KOPT-K1 (cell line): ENCODE results near the gene AFAP1.

Experiments used
- H3K27ac ChIP-seq: fragments of 200-600 bp; sonication (generic); 2 replicates; pipeline ENCODE4 v1.5.1; 2016; ENCODE audit warnings: antibody characterized with exemption, mild to moderate bottlenecking, low read depth, low read length; ENCODE audit not compliant: poor library complexity, severe bottlenecking
- H3K36me3 ChIP-seq: fragments of 200-600 bp; sonication (generic); 2 replicates; pipeline ENCODE4 v1.5.1; 2017; ENCODE audit warnings: antibody characterized with exemption, mild to moderate bottlenecking, low read length, moderate library complexity; ENCODE audit not compliant: insufficient read depth
- H3K9me3 ChIP-seq: fragments of 200-600 bp; sonication (generic); 2 replicates; pipeline ENCODE4 v1.5.1; 2017; ENCODE audit warnings: antibody characterized with exemption, low read length, mild to moderate bottlenecking; ENCODE audit not compliant: insufficient read depth, poor library complexity, severe bottlenecking

The AFAP1 gene

GRCh38 chr4:7962609-7963508 lies 23.2 kb upstream of the AFAP1 start:
- Histone ChIP-seq H3K9me3 (no peaks in the 10 kb centered on the region), H3K36me3 (no peaks in the 10 kb centered on the region), H3K27ac (no peak overlapping the region)

GRCh38 chr4:7960790-7961655 lies 21.4 kb upstream of the AFAP1 start:
- Histone ChIP-seq H3K36me3 (no peaks in the 10 kb centered on the region), H3K27ac (no peak overlapping the region), H3K9me3 (no peaks in the 10 kb centered on the region)

- H3K9me3 ChIP-seq: no peaks in the 10 kb centered on the region
- H3K36me3 ChIP-seq: no peaks in the 10 kb centered on the region
- H3K27ac ChIP-seq: no peak overlapping the region
Measured at GRCh38 chr4:7960017-7960789, 20.5 kb upstream of the AFAP1 start.

GRCh38 chr4:7959078-7959477 lies 19.4 kb upstream of the AFAP1 start:
- no peak overlapping the region for H3K27ac ChIP-seq
- H3K36me3 ChIP-seq: no peaks in the 10 kb centered on the region
- H3K9me3 ChIP-seq: peaks cover 4% of the 10 kb centered on the region

GRCh38 chr4:7956934-7957656 lies 17.4 kb upstream of the AFAP1 start:
- Histone ChIP-seq H3K27ac (no peak overlapping the region), H3K9me3 (peaks cover 5% of the 10 kb centered on the region), H3K36me3 (no peaks in the 10 kb centered on the region)

- no peak overlapping the region for H3K27ac ChIP-seq
- H3K36me3 ChIP-seq: no peaks in the 10 kb centered on the region
- peaks cover 8% of the 10 kb centered on the region for H3K9me3 ChIP-seq
Measured at GRCh38 chr4:7956270-7956808, 16.7 kb upstream of the AFAP1 start.

GRCh38 chr4:7955393-7955792 lies 15.7 kb upstream of the AFAP1 start:
- H3K36me3 ChIP-seq: no peaks in the 10 kb centered on the region
- no peak overlapping the region for H3K27ac ChIP-seq
- H3K9me3 ChIP-seq: peaks cover 13% of the 10 kb centered on the region

- H3K9me3 ChIP-seq: peaks cover 13% of the 10 kb centered on the region
- no peak overlapping the region for H3K27ac ChIP-seq
- no peaks in the 10 kb centered on the region for H3K36me3 ChIP-seq
Measured at GRCh38 chr4:7952615-7953014, 13.0 kb upstream of the AFAP1 start.

- no peaks in the 10 kb centered on the region for H3K36me3 ChIP-seq
- peaks cover 13% of the 10 kb centered on the region for H3K9me3 ChIP-seq
- no peak overlapping the region for H3K27ac ChIP-seq
Measured at GRCh38 chr4:7950301-7951092, 10.8 kb upstream of the AFAP1 start.

GRCh38 chr4:7949759-7950158 lies 10.1 kb upstream of the AFAP1 start:
- Histone ChIP-seq H3K36me3 (no peaks in the 10 kb centered on the region), H3K27ac (no peak overlapping the region), H3K9me3 (peaks cover 13% of the 10 kb centered on the region)

GRCh38 chr4:7947927-7948326 lies 8.3 kb upstream of the AFAP1 start:
- Histone ChIP-seq H3K27ac (no peak overlapping the region), H3K36me3 (no peaks in the 10 kb centered on the region), H3K9me3 (peaks cover 8% of the 10 kb centered on the region)

- Histone ChIP-seq H3K27ac (no peak overlapping the region), H3K9me3 (no peaks in the 10 kb centered on the region)
Measured at GRCh38 chr4:7945709-7946380, 6.2 kb upstream of the AFAP1 start.

GRCh38 chr4:7944599-7945220 lies 5.0 kb upstream of the AFAP1 start:
- no peaks in the 10 kb centered on the region for H3K36me3 ChIP-seq
- no peaks in the 10 kb centered on the region for H3K9me3 ChIP-seq
- H3K27ac ChIP-seq: no peak overlapping the region

More at GRCh38 chr4:7945709-7946380, 6.2 kb upstream of the AFAP1 start:
- H3K36me3 ChIP-seq: no peaks in the 10 kb centered on the region
